GM15510 (cell line): ENCODE measurements around the gene NARS2.

Source experiments
- POLR2A ChIP-seq: IDR thresholded peaks from 3 replicates; pipeline ENCODE4 v1.6.1; 2011; ENCODE audit warnings: borderline replicate concordance; ENCODE audit not compliant: insufficient read length; ENCODE audit errors: extremely low read depth

The NARS2 gene

GRCh38 chr11:78576549-78577097 lies 2.0 kb upstream of the NARS2 start:
- TF ChIP-seq POLR2A, result no peak

GRCh38 chr11:78575478-78575877 lies 814 bp upstream of the NARS2 start:
- TF ChIP-seq POLR2A, result no peak

GRCh38 chr11:78573681-78574080 lies 983 bp downstream of the NARS2 start:
- TF ChIP-seq POLR2A, result no peak

- TF ChIP-seq POLR2A, result no peak
Measured at GRCh38 chr11:78573271-78573670, 1.4 kb downstream of the NARS2 start.

- no peak for TF ChIP-seq POLR2A
Measured at GRCh38 chr11:78572394-78572793, 2.3 kb downstream of the NARS2 start.

GRCh38 chr11:78570031-78570430 lies 4.6 kb downstream of the NARS2 start:
- no peak for TF ChIP-seq POLR2A

- TF ChIP-seq POLR2A, result no peak
Measured at GRCh38 chr11:78567209-78567608, 7.5 kb downstream of the NARS2 start.

GRCh38 chr11:78564490-78565467 lies 9.9 kb downstream of the NARS2 start:
- TF ChIP-seq POLR2A, result no peak

- no peak for TF ChIP-seq POLR2A
Measured at GRCh38 chr11:78562398-78562797, 12.3 kb downstream of the NARS2 start.

GRCh38 chr11:78560826-78561484 lies 13.7 kb downstream of the NARS2 start:
- no peak for TF ChIP-seq POLR2A

GRCh38 chr11:78560153-78560552 lies 14.5 kb downstream of the NARS2 start:
- TF ChIP-seq POLR2A, result no peak

GRCh38 chr11:78557236-78557635 lies 17.4 kb downstream of the NARS2 start:
- no peak for TF ChIP-seq POLR2A

GRCh38 chr11:78555592-78555991 lies 19.1 kb downstream of the NARS2 start:
- TF ChIP-seq POLR2A, result no peak

GRCh38 chr11:78552881-78553280 lies 21.8 kb downstream of the NARS2 start:
- no peak for TF ChIP-seq POLR2A

GRCh38 chr11:78551066-78551465 lies 23.6 kb downstream of the NARS2 start:
- no peak for TF ChIP-seq POLR2A
